NCI-H226 (cell line): Measurements from ENCODE around the gene FIGNL2.
"Not testable (repeated sequence)": the region's sequence is repeated elsewhere in the genome, so short reads cannot be mapped to it uniquely, and the experiment has no call there.

Source experiments
- DNase-seq: peaks from one replicate; pipeline ENCODE4 v3.0.0-alpha.2; 2015

FIGNL2 gene

DNA sequence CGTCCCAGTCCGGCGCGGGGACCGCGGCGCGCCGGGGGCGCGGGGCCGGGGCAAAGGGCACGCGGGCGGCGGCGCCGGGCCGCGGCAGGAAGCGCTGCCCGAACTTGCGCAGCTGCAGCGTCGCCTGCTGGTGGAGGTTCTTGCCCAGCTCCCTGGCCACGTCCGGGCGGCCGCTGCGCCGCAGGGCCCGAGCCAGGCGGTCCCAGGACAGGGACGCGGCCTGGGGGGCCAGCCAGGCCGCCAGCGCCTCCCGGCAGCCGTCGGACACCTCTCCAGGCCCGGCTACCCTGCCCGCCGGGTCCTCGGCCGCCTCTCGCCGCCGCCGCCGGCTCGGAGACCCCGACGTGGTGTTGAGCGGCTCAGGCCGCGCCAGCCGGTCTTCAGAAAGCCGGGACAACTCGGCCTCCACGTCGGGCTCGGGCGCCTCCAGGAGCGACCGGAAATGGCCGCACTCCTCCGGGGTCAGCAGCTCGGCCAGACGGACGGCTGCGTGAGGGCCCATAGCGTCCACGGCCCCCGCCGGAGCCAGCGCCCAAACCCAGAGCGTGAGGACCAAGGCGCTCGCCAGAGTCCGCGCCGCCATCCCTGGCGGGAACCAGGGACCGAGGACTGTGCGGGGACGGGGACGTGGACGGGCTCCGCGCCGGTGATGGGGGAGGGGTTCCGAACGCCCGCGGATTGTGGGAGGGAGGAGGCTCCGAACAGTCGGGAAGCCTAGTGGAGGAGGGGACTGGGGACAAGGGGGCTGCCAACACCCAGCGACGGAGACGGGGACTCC is 34.0 kb downstream of the FIGNL2 start:
- no peak for DNase-seq

DNA sequence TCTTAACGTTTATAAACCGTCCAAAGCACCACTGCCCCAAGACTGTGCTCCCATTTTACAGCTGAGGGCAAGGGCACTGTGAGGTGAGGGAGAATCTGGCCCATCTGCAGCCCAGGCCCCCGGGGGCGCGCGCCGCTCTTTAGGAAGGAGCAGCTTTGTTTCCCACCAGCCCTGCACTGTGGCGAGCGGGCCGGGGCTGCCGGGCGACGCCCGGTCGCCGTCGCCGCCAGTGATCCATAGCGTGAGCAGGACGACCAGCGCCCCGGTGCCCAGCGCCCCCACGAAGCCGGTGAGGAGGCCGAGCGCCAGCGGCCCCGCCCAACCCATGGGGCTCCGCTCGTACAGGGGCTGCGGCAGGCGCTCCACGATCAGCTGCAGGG is 34.6 kb downstream of the FIGNL2 start:
- no peak for DNase-seq

DNA sequence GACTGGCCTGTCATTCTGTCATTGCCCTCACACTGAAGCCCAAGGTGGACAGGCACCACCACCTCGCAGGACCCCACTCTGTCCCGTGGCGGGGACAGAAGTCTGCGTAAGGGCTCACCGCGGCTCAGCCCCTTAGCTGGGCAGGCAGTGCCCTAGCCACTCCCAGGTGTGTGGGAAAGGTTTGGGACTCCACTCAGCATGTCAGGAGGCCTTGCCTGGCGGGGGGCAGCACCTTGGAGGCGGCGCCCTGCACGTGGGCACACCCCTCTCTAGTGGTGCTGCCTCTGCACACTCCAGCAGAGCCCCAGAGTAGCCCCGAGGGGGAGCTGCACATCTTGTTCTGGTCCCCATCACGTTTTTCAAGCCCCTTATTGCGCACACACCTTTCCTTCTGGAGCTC is 35.6 kb downstream of the FIGNL2 start:
- DNase-seq, result no peak

DNA sequence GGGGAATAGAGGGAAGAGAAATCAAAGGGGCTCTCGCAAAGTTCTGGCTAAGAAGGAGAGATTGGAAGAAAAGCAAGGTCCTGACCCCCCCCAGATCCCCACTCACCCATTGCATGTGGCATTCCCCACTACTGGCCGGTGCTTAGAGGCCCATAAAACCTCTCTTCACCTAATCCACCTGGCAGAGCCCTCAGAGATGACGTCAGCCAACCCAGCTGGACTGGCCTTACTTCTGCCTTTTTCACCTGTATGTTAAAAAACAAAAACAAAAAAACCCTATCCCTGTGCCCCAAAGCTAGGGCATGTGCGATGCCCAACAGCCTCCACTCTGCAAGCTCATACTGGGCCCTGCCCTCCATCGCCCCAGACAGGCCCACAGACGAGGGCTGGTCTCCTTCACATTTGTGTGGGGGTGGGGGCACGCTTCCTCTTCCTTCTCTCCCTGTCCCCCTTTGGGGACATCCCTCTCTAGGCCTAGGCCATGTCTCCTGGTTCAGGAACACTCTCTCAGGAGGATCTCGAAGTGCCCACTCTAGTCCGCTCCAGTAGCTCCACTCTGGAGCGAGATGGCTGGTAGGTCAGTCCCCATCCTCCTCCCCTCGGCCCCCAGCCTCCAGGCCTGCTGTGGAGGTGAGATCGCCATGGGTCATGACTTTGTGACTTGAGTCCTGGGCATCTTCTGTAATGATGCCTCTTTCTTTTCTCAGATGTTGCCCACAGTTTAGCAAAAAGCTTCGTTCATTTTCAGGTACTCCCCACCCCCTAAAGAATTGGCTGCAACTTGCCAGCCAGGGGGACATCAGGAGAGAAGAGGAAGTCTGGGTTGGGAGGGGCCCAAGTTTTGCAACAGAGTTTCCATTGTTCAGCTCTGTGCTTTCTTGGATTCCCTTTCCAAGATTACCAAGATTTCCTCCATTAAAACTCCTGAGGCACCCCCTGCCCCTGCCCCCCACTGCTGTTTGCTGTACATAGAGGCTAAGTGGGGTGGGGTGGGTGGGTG is 37.0 kb downstream of the FIGNL2 start:
- DNase-seq, result no peak

DNA sequence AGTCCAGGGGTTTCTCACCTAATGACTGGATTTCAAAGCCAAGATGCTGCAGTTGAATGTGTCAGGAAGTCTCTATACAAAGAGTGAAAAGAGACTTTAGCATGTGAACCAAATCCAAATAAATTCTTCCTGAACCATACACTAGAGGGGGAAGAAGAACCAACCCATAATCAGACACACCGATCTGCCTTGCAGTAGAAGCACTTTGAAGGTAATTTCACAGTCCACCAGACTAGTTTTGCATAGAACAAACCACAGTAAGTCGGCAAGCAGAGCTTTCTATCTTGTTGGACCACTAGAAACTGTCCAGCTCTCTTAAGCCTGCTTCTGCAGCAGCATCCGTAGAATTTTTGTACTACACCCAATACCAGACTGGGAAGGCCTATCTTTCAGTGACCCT is 39.3 kb downstream of the FIGNL2 start:
- no peak for DNase-seq

DNA sequence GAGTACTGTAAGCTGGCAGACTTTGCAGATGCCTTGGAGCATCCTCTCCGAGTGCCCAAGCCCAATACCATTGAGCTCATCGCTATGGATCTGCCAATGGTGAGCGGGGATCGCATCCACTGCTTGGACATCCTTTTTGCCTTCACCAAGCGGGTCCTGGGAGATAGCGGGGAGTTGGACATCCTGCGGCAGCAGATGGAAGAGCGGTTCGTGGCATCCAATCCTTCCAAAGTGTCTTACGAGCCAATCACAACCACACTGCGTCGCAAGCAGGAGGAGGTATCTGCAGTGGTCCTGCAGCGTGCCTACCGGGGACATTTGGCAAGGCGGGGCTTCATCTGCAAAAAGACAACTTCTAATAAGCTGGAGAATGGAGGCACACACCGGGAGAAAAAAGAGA is 41.6 kb downstream of the FIGNL2 start:
- DNase-seq, result no peak

DNA sequence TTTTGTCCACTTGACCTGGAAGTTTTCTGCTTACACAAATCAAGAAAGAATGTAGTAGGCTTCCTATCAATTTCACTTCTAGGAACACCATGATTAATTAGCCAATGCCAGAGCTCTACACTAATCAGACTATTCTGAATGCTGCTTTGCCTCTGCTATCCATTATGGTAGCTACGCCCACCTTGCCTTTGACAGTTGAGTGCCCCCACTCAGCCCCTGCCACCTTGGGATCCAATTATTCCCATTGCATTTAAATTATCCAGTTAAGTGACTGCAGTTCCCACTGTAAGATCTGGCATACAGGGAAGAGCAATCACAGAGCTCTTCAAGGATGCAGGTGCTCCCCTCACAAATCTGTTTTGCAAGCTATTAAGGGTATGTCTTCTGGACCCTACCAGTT is 47.5 kb downstream of the FIGNL2 start:
- no peak for DNase-seq

DNA sequence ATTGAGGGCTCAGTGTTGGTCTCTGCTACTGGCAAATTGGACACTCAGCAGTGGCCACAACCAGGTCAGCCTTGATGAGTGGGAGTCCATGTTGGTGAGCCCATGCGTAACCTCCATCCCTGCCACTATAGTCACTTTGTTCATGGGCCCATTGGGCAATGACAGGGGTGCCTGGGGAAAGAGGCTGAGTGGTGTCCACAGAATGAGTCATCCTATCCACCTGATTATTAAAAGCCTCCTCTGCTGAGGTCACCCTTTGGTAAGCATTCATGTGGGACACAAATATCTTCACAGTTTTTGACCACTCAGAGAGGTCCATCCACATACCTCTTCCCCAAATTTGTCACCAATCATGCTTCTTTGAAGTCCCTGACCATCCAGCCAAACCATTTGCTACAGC is 50.0 kb downstream of the FIGNL2 start:
- DNase-seq, result no peak

DNA sequence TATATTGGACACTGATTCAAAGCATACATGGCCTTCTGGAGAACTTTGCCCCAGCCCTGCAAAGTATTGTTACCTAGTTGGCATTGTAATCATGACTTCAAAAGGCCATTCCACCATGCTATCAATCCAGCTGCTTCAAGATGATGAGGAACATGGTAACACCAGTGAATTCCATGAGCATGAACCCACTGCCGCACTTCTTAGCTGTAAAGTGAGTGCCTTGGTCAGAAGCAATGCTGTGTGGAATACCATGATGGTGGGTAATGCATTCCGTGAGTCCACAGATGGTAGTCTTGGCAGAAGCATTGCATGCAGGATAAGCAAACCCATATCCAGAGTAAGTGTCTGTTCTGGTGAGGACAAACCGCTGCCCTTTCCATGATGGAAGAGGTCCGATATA is 50.5 kb downstream of the FIGNL2 start:
- not testable (repeated sequence) for DNase-seq

DNA sequence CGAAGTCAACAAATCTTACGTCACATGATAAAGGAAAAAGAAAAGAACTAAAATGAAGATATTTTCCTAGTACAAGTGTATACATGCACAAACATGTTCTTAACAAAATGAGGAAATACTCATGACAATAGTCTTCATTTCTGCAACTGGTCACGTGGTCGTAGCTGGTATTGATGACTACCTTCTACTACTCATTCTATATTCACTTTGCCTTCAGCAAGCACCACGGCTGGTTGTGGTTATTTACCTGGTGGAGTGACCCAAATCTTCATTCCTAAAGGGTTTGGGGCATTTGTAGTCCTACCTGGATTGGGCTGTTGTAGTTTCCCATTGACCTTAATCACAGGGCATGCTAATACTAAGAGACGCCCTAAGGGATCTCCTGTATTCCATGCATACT is 51.2 kb downstream of the FIGNL2 start:
- no peak for DNase-seq

DNA sequence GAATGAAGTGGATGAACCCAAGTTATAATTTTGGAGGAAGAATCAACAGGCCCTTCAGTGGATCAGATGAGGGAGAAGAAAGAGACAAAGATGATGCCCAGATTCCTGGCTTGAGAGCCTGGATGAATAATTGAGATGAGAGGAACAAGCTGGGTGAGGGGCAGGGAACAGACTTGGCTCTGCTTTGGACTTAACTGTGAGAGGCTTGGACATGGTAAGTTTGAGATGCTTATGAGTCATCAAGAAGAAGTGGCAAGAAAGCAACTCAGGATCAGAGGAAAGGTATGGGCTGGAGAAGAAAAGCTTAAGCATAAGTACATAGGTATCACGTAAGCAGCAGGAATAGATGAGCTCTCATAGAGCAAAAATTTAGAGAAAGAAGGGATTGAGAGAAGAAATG is 55.3 kb downstream of the FIGNL2 start:
- peak; percentile 24 for DNase-seq

DNA sequence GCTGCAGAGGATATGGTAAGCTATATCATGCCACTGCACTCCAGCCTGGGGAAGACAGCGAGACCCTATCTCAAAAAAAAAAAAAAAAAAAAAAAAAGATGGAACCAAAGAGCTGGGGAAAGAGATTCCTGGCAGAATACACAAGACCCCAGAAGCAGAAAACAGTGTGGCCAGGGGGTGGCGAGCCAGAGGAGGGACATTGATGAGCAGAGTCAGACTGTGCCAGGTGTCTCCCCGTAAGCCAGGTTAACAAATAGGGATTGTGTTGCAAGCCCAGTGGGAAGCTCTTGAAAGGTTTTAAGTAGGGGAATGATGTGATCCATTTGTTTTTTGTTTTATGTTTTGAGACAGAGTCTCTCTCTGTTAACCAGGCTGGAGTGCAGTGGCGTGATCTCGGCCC is 56.1 kb downstream of the FIGNL2 start:
- no peak for DNase-seq

DNA sequence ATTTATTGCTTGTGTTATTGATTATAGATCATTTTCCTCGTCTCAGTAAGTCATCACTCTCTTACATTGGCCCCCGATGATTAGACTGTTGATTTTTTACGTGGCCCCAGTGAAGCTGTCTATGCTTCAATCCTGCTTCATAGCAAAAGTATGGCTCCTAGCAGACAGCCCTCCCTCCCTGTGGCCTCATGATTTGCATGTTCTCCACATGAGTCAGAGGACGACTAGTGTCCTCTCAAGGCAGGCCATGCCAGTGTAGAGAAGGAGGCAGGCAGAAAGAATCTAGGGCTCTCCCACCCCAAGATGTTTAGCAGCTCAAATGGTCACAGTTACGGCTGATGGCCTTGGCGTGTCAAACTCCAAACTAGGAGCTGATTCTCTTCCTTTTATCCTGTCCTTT is 59.6 kb downstream of the FIGNL2 start:
- DNase-seq, result peak; percentile 47

DNA sequence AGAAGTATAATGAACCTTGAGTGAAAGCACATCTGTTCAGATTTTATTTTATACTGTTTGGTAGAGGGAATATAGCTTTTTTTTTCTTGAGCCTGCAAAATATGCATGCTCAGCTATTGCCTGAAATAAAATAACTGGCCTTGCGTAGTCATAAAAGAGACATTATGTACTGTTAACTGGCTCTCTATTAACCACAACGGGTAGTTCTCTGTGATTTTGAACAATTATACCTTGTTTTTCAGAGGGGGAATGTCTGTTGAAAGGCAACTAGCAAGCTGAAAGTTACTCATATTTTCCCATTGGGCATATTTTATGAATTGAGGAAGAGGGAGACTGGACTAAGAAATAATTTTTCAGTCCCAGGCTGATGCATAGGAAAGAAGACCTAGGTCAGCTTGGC is 62.6 kb downstream of the FIGNL2 start:
- no peak for DNase-seq

DNA sequence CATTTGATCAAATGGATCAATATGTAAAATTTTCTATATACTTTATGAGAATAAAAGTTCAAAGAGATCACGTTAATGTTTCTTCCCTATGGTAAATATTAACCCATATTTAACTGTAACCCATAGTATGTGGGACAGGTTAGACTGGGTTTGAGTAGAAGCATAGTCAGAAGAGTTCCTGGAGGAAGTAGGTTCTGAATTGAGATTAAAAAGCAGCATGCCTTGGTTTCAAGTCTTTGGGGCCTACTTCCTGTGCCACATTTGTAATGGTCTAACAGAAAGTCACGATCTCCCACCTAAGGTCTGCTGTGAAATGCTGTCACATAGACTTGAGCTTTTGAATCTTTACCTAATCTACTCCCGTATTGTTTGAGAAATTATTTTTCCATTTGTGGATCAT is 63.8 kb downstream of the FIGNL2 start:
- no peak for DNase-seq

DNA sequence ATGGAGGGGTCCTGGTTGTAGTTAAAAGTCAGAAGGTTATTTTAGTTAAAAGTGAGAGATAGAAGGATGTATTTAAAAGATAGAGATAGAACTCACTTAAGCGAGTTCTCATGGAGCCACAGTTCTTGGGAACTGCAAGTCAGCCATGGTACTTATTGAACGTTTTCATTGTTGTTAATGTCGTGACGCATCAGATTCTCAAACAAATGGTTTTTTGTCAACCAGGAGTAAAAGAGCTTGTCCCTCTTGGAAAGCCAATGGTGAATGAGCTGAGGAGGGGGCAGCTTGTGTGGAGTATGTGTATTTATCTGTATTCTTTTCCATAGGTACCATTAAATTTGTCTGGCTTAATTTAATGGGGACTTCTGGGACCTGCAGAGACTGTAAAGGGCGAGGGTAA is 68.6 kb downstream of the FIGNL2 start:
- no peak for DNase-seq

DNA sequence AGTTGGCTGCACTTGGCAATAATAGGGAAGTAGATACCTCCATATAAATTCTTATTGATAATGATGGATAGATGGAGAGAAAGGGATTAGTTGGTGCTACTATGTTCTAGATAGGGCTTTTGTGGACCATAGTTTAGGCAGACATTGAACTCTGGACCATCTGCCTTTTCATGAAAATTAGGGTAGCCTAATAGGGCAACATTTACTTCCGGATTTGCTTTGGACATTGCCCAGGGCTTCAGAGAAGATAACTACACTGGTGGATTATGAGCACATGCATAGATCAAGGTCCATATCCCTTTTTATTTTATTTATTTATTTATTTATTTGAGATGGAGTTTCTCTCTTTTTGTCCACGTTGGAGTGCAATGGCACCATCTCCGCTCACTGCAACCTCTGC is 70.5 kb downstream of the FIGNL2 start:
- no peak for DNase-seq

DNA sequence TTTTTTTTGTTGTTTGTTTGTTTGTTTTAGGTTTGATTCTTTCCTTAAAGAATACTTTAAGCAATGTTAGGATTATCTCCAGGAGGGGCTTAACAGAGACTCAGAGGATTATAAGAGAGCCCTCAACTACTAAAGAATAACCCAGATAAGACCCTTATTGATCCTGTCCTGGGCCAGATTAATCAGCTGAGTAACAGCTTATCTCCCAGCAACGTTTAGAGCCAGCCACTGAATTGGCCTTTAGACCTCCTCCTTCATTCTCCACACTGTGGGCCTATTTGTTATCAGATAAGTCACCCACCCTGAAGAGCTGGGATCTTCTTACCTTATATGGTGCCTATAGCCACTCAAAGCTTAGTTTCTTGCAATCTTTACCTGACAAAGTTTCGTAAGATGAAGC is 71.1 kb downstream of the FIGNL2 start:
- no peak for DNase-seq

DNA sequence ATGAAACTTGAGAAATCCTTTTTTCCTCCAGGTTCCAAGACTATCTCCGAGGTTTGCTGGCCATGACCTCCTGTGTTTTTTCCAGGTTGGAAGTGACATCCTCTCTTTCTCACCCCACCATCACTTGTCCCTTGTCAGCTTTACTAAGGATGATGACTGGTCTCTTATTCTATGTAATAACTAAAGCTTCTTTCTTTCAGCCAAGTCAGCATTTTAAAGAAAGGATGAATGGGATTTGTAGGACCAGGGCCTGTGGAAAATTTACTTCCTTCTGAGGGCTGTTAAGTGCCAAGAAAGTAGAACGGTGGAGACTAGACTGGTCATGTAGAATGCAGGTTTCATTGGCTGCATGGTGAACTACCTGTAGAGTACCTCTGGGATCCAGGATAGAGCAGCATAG is 73.6 kb downstream of the FIGNL2 start:
- DNase-seq, result no peak

DNA sequence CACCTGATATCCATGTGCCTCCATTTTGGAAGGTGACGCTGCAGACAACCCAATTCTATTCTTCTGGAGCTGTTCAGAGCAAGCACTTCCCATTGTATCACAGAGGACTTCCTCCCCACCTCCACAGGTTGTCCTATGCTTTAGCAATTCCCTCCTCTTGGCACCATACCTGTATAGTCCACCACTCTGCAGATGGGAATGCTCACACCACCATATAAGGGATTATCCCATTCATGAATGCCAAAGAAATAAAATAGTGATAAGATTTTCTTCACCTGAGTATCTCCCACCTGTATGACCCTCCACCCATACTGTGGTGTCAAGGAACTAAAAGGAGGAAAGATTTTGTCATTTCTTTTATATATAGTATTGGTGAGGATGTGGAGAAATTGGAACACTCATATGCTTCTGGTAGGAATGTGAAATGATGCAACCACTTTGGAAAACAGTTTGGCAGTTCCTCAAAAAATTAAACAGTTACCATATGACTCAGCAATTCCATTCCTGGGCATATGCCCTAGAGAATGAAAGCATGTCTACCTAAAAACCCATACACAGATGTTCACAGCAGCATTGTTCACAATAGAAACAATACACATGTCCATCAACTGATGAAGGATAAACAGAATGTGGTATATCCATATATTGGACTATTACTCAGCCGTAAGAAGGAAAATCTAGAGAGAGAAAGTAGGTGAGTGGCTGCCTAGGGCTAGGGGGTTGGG is 75.2 kb downstream of the FIGNL2 start:
- DNase-seq, result peak; percentile 90

DNA sequence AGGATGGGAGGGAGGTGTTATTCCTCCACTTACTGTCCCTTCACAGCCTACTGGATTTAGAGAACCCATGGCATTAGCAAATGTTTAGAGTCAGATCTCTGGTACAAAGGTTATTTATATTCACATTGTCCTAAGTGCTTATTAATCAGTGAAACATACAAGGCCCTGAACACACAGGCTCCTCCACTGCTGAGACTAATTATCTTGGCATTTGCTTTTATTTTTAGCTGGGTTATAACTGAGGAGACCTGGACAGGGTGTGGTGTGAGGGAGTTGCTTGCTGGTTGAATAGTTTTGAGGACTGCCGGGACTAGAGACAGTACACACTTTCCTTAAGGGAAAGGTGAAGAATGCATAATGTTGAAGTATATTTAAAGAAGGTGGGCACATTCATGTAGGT is 77.5 kb downstream of the FIGNL2 start:
- no peak for DNase-seq
